ENCODE results near the gene C1QTNF5. TPM values are rescaled to one million over a fixed set of nuclear protein-coding genes. Genes with fewer than 3 reads are reported as not detected.

Gene C1QTNF5
- total RNA-seq, 1 donor from 2014 or later: 24.1 TPM

DNA sequence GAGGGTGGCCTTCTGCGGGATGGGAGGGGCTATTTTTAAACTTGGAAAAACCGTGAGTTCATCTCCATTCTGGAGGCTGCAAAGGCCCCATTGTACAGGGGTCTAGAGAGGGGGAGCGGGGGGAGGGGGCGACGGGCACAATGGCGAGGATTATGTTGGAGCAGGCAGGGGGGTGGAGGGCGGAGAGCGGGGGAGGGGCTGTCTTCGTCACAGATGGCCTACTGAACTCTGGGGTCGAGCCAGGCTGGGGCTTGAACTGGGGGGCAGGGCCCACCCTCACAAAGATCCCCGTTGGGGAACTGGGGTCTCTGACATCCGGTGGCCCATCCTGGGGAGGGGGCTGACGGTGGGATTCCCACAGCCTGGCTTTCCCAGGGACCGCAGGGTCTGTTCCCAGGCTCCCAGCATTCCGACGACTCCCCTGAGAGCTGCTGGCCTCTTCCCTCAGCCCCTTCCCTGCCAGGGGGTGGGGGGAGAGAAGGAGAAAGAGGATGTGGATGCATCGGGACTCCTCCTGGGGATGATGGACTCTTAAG, 20.4 kb downstream of the C1QTNF5 start:
- Mint-ChIP-seq H3K4me1 (peaks cover 45% of the 10 kb centered on the region), H3K9me3 (no peaks in the 10 kb centered on the region), H3K36me3 (no peaks in the 10 kb centered on the region), H3K27ac (no peak overlapping the region), H3K4me3 (peak overlapping the region; percentile 62), H3K27me3 (ENCODE audit: low read depth) (no peaks in the 10 kb centered on the region)
- no peak for DNase-seq (ENCODE audit: low spot score in 2 of 2, unreplicated experiment in 2 of 2)
- TF ChIP-seq, protein P1, sequence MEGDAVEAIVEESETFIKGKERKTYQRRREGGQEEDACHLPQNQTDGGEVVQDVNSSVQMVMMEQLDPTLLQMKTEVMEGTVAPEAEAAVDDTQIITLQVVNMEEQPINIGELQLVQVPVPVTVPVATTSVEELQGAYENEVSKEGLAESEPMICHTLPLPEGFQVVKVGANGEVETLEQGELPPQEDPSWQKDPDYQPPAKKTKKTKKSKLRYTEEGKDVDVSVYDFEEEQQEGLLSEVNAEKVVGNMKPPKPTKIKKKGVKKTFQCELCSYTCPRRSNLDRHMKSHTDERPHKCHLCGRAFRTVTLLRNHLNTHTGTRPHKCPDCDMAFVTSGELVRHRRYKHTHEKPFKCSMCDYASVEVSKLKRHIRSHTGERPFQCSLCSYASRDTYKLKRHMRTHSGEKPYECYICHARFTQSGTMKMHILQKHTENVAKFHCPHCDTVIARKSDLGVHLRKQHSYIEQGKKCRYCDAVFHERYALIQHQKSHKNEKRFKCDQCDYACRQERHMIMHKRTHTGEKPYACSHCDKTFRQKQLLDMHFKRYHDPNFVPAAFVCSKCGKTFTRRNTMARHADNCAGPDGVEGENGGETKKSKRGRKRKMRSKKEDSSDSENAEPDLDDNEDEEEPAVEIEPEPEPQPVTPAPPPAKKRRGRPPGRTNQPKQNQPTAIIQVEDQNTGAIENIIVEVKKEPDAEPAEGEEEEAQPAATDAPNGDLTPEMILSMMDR (IDR thresholded peaks at IDR 0.05; ENCODE audit: unreplicated experiment): no peak

- Mint-ChIP-seq H3K36me3 (no peaks in the 10 kb centered on the region), H3K27ac (peak overlapping the region; percentile 84), H3K4me3 (peak overlapping the region; percentile 62), H3K27me3 (ENCODE audit: low read depth) (no peaks in the 10 kb centered on the region), H3K9me3 (no peaks in the 10 kb centered on the region), H3K4me1 (peaks cover 46% of the 10 kb centered on the region)
- TF ChIP-seq, protein P1 (IDR thresholded peaks at IDR 0.05; ENCODE audit: unreplicated experiment): no peak
- DNase-seq (ENCODE audit: low spot score in 2 of 2, unreplicated experiment in 2 of 2): no peak
Observed at GRCh38 chr11:119319700-119320239, 20.9 kb downstream of the C1QTNF5 start.

DNA sequence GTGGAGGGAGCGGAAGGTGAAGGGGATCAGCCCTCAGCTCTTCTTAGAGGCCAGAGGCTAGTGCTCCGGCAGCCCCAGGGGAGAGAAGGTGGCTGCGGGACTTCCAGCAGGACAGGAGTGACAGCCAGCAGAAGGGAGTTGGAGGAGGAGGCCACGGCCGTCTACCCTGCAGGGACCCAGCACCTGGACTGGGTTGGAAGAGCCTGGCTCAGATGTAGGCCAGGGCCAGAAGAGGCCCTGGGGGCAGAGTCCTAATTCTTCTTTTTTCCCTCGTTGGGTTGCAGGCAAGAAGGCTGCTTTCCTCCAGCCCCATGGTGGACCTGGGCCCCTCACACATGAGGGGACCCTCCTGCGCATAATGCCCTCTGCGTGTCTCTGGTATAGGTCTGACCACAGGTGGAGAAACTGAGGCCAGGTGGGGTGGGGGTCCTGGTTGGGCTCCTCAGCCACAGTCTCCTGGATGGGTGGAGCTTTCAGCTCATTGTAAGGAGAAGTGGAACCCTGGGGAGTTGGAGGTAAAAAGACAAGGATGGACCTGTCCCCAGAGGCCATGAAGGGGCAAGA, 21.5 kb downstream of the C1QTNF5 start:
- no peak for DNase-seq (ENCODE audit: low spot score in 2 of 2, unreplicated experiment in 2 of 2)
- peak overlapping the region; percentile 13 for H3K4me3 Mint-ChIP-seq
- H3K27ac Mint-ChIP-seq: peak overlapping the region; percentile 15
- no peaks in the 10 kb centered on the region for H3K36me3 Mint-ChIP-seq
- TF ChIP-seq, protein P1 (IDR thresholded peaks at IDR 0.05; ENCODE audit: unreplicated experiment): no peak
- no peaks in the 10 kb centered on the region for H3K27me3 Mint-ChIP-seq (ENCODE audit: low read depth)
- peaks cover 46% of the 10 kb centered on the region for H3K4me1 Mint-ChIP-seq
- H3K9me3 Mint-ChIP-seq: no peaks in the 10 kb centered on the region

DNA sequence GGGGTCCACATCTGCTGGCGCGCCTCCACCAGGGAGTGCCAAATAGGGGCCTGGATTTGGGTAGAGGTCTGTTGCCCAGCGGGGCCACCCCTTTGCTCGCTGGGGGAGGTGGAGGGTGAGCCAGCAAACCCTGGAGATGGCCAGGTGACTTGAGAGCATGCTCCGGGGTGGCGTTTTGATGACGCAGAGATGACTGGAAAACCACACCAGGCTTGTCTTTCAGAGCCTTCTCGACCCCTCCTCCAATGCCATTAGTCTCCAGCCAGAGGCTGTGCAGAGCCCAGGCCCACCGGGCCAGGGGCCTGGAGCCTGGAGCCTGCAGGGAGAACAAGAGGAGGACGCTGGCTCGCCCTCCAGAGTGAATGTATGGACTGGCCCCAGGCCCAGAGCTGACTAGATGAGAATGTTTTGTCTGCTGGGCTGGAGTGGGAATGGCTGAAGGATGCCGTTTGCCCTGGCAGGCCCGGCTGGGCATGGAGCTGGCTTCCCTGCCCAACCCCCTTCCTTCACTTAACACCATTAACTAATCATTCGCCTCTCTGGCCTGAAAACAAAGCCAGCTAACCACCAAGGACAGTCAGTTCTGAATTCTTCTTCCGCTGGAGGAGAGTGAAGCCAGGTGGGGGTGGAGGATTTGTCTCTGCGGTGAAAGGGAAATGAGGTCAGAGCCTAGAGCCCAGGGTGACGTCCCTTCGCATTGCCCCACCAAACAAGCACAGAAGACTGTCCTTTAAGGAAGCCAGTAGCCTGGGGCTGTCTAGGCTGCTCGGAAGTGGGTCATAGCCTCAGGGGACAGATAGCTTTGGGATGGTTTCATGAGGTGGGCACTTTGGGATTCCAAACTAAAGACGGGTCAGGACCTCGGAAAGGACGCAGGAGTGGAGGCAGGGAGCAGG, 22.2 kb downstream of the C1QTNF5 start:
- Mint-ChIP-seq H3K4me1 (peaks cover 39% of the 10 kb centered on the region), H3K4me3 (peak overlapping the region; percentile 13), H3K9me3 (no peaks in the 10 kb centered on the region), H3K27me3 (ENCODE audit: low read depth) (no peaks in the 10 kb centered on the region), H3K27ac (peak overlapping the region; percentile 15), H3K36me3 (no peaks in the 10 kb centered on the region)
- DNase-seq (ENCODE audit: low spot score in 2 of 2, unreplicated experiment in 2 of 2): no peak
- TF ChIP-seq, protein P1 (IDR thresholded peaks at IDR 0.05; ENCODE audit: unreplicated experiment): no peak

- no peak for DNase-seq (ENCODE audit: low spot score in 2 of 2, unreplicated experiment in 2 of 2)
- Mint-ChIP-seq H3K4me1 (peaks cover 38% of the 10 kb centered on the region), H3K27me3 (ENCODE audit: low read depth) (no peaks in the 10 kb centered on the region), H3K9me3 (no peaks in the 10 kb centered on the region), H3K27ac (peak overlapping the region; percentile 34), H3K36me3 (no peaks in the 10 kb centered on the region), H3K4me3 (peak overlapping the region; percentile 43)
- TF ChIP-seq, protein P1 (IDR thresholded peaks at IDR 0.05; ENCODE audit: unreplicated experiment): no peak
Observed at GRCh38 chr11:119317592-119318239, 23.0 kb downstream of the C1QTNF5 start.

All from mesothelial cell of epicardium (in vitro differentiated cells).